ENCODE results near the gene FAXDC2.

Gene FAXDC2

GRCh38 chr5:154797762-154798161 is 52.6 kb downstream of the FAXDC2 start:
- H3K27me3 ChIP-seq (ENCODE audit: insufficient read depth, poor library complexity, severe bottlenecking) = no peaks in the 10 kb centered on the region
- DNase-seq (ENCODE audit: low read depth in 1 of 2, low spot score in 1 of 2) = no peak
- TF ChIP-seq CTCF (IDR thresholded peaks at IDR 0.05; ENCODE audit: insufficient read depth, low read length) (no peak), GABPA (IDR thresholded peaks at IDR 0.05; ENCODE audit: low read depth) (no peak), POLR2AphosphoS5 (IDR thresholded peaks at IDR 0.05; ENCODE audit: low read depth) (no peak), SPI1 (IDR thresholded peaks at IDR 0.05; ENCODE audit: borderline replicate concordance, low read depth) (no peak), REST (IDR thresholded peaks at IDR 0.05; ENCODE audit: insufficient replicate concordance, low read depth) (no peak)
- H3K4me3 ChIP-seq (replicated peaks; ENCODE audit: insufficient read depth, low read length) = no peak overlapping the region
- no peak overlapping the region for H3K27ac ChIP-seq (replicated peaks)

- TF ChIP-seq REST (IDR thresholded peaks at IDR 0.05; ENCODE audit: insufficient replicate concordance, low read depth) (no peak), GABPA (IDR thresholded peaks at IDR 0.05; ENCODE audit: low read depth) (no peak), CTCF (IDR thresholded peaks at IDR 0.05; ENCODE audit: insufficient read depth, low read length) (no peak), POLR2AphosphoS5 (IDR thresholded peaks at IDR 0.05; ENCODE audit: low read depth) (no peak), SPI1 (IDR thresholded peaks at IDR 0.05; ENCODE audit: borderline replicate concordance, low read depth) (no peak)
- Histone ChIP-seq H3K4me3 (replicated peaks; ENCODE audit: insufficient read depth, low read length) (no peak overlapping the region), H3K27ac (replicated peaks) (no peak overlapping the region), H3K27me3 (ENCODE audit: insufficient read depth, poor library complexity, severe bottlenecking) (no peaks in the 10 kb centered on the region)
- no peak for DNase-seq (ENCODE audit: low read depth in 1 of 2, low spot score in 1 of 2)
Measured at GRCh38 chr5:154795235-154795596, 55.2 kb downstream of the FAXDC2 start.

GRCh38 chr5:154794525-154795234 is 55.7 kb downstream of the FAXDC2 start:
- TF ChIP-seq SPI1 (IDR thresholded peaks at IDR 0.05; ENCODE audit: borderline replicate concordance, low read depth) = no peak
- no peak for TF ChIP-seq CTCF (IDR thresholded peaks at IDR 0.05; ENCODE audit: insufficient read depth, low read length)
- no peak for TF ChIP-seq REST (IDR thresholded peaks at IDR 0.05; ENCODE audit: insufficient replicate concordance, low read depth)
- TF ChIP-seq GABPA (IDR thresholded peaks at IDR 0.05; ENCODE audit: low read depth) = no peak
- TF ChIP-seq POLR2AphosphoS5 (IDR thresholded peaks at IDR 0.05; ENCODE audit: low read depth) = no peak
- H3K27ac ChIP-seq (replicated peaks) = no peak overlapping the region
- DNase-seq (ENCODE audit: low read depth in 1 of 2, low spot score in 1 of 2) = no peak
- no peaks in the 10 kb centered on the region for H3K27me3 ChIP-seq (ENCODE audit: insufficient read depth, poor library complexity, severe bottlenecking)
- H3K4me3 ChIP-seq (replicated peaks; ENCODE audit: insufficient read depth, low read length) = no peak overlapping the region

Data from HL-60 (cell line).